HEK293 (cell line): ENCODE data around the gene CRTC1.
A peak's percentile ranks its signal among the peaks of the same experiment; 100 is the strongest.

Experiments
- CTCF ChIA-PET: fragments of 350-600 bp; formaldehyde crosslinking; extraction: SDS; loops from one replicate; lab custom pipeline; 2021; ENCODE audit warnings: antibody characterized with exemption; lab: Yijun Ruan, JAX
- POLR2A ChIA-PET: fragments of 300-600 bp; formaldehyde crosslinking; extraction: SDS; loops from one replicate; lab custom pipeline; 2020; ENCODE audit warnings: antibody characterized with exemption, inconsistent platforms; lab: Yijun Ruan, JAX
- H3K27ac ChIP-seq: fragments of 200-500 bp; sonication (Bioruptor generic); 2 replicates; pipeline ENCODE4 v1.5.1; 2014; ENCODE audit warnings: low read depth, low read length, control low read depth, inconsistent platforms; ENCODE audit errors: extremely low read depth
- H3K36me3 ChIP-seq, 2 experiments: fragments of 200-500 bp in 1 of 2; sonication (Bioruptor generic) in 1 of 2; 1 replicate in 1 of 2; 2 replicates in 1 of 2; pipeline ENCODE4 v1.5.1; 2014 to 2017; ENCODE audit warnings: inconsistent platforms in 2 of 2, low read length in 2 of 2; ENCODE audit not compliant: control insufficient read depth in 2 of 2, insufficient read depth in 1 of 2
- H3K4me1 ChIP-seq: fragments of 200-500 bp; sonication (Bioruptor generic); 2 replicates; pipeline ENCODE4 v1.5.1; 2014; ENCODE audit warnings: mild to moderate bottlenecking, low read length, inconsistent platforms; ENCODE audit not compliant: control insufficient read depth, insufficient read depth
- H3K4me3 ChIP-seq: 2 replicates; pipeline ENCODE4 v1.5.1; 2011; ENCODE audit warnings: low read depth, mild to moderate bottlenecking, control low read depth, low read length, moderate library complexity
- H3K9me3 ChIP-seq: fragments of 200-500 bp; sonication (Bioruptor generic); 2 replicates; pipeline ENCODE4 v1.5.1; 2014; ENCODE audit warnings: low read depth, low read length, inconsistent platforms; ENCODE audit not compliant: control insufficient read depth, insufficient read depth
- CTCF ChIP-seq: fragments of 450-650 bp; formaldehyde crosslinking; IDR thresholded peaks from 2 replicates; pipeline ENCODE4 v1.5.1; 2016; ENCODE audit warnings: missing biosample characterization, missing genetic modification characterization
- KLF7 ChIP-seq: fragments of 450-650 bp; formaldehyde crosslinking; IDR thresholded peaks from 2 replicates; pipeline ENCODE4 v1.5.1; 2016; ENCODE audit warnings: missing biosample characterization, missing genetic modification characterization, borderline replicate concordance
- MZF1 ChIP-seq: fragments of 450-650 bp; formaldehyde crosslinking; IDR thresholded peaks from 2 replicates; pipeline ENCODE4 v1.5.1; 2017; ENCODE audit warnings: missing biosample characterization, missing genetic modification characterization, borderline replicate concordance
- REST ChIP-seq: fragments of 450-650 bp; formaldehyde crosslinking; IDR thresholded peaks from 2 replicates; pipeline ENCODE4 v1.5.1; 2016; ENCODE audit warnings: missing biosample characterization, missing genetic modification characterization
- ZBTB7A ChIP-seq: fragments of 450-650 bp; formaldehyde crosslinking; IDR thresholded peaks from 2 replicates; pipeline ENCODE4 v1.5.1; 2016; ENCODE audit warnings: low read depth, missing biosample characterization, missing genetic modification characterization
- ZBTB8A ChIP-seq: fragments of 450-650 bp; formaldehyde crosslinking; IDR thresholded peaks from 2 replicates; pipeline ENCODE4 v1.5.1; 2016; ENCODE audit warnings: missing biosample characterization, missing genetic modification characterization
- ZNF121 ChIP-seq: fragments of 450-650 bp; formaldehyde crosslinking; IDR thresholded peaks from 2 replicates; pipeline ENCODE4 v1.5.1; 2016; ENCODE audit warnings: missing biosample characterization, missing genetic modification characterization
- ZNF362 ChIP-seq: fragments of 450-650 bp; formaldehyde crosslinking; IDR thresholded peaks from 2 replicates; pipeline ENCODE4 v1.5.1; 2016; ENCODE audit warnings: missing biosample characterization, missing genetic modification characterization
- ZNF473 ChIP-seq: fragments of 450-650 bp; formaldehyde crosslinking; IDR thresholded peaks from 2 replicates; pipeline ENCODE4 v1.5.1; 2017; ENCODE audit warnings: missing biosample characterization, missing genetic modification characterization
- ZNF510 ChIP-seq: fragments of 450-650 bp; formaldehyde crosslinking; IDR thresholded peaks from 2 replicates; pipeline ENCODE4 v1.5.1; 2018; ENCODE audit warnings: mild to moderate bottlenecking, missing genetic modification characterization, missing biosample characterization; ENCODE audit not compliant: insufficient replicate concordance
- ZNF521 ChIP-seq: fragments of 450-650 bp; formaldehyde crosslinking; IDR thresholded peaks from 2 replicates; pipeline ENCODE4 v1.5.1; 2017; ENCODE audit warnings: missing biosample characterization, mild to moderate bottlenecking, missing genetic modification characterization
- ZNF548 ChIP-seq: fragments of 450-650 bp; formaldehyde crosslinking; IDR thresholded peaks from 2 replicates; pipeline ENCODE4 v1.5.1; 2016; ENCODE audit warnings: missing biosample characterization, missing genetic modification characterization
- ZNF623 ChIP-seq: fragments of 450-650 bp; formaldehyde crosslinking; IDR thresholded peaks from 2 replicates; pipeline ENCODE4 v1.5.1; 2016; ENCODE audit warnings: missing biosample characterization, missing genetic modification characterization
- ZNF654 ChIP-seq: fragments of 450-650 bp; formaldehyde crosslinking; IDR thresholded peaks from 2 replicates; pipeline ENCODE4 v1.5.1; 2016; ENCODE audit warnings: low read depth, missing biosample characterization, missing genetic modification characterization
- ZNF670 ChIP-seq: fragments of 450-650 bp; formaldehyde crosslinking; IDR thresholded peaks from 2 replicates; pipeline ENCODE4 v1.5.1; 2016; ENCODE audit warnings: missing biosample characterization, missing genetic modification characterization, low read depth
- ZNF707 ChIP-seq: fragments of 450-650 bp; formaldehyde crosslinking; IDR thresholded peaks from 2 replicates; pipeline ENCODE4 v1.5.1; 2016; ENCODE audit warnings: missing biosample characterization, missing genetic modification characterization
- ZNF792 ChIP-seq: fragments of 450-650 bp; formaldehyde crosslinking; IDR thresholded peaks from 2 replicates; pipeline ENCODE4 v1.5.1; 2016; ENCODE audit warnings: missing biosample characterization, missing genetic modification characterization
- TF ChIP-seq, protein P1 (sequence below): fragments of 450-650 bp; formaldehyde crosslinking; IDR thresholded peaks from 2 replicates; pipeline ENCODE4 v1.5.1; 2016; ENCODE audit warnings: missing biosample characterization, missing genetic modification characterization
- TF ChIP-seq, protein P2 (sequence below): fragments of 450-650 bp; formaldehyde crosslinking; IDR thresholded peaks from 2 replicates; pipeline ENCODE4 v1.5.1; 2016; ENCODE audit warnings: missing biosample characterization, missing genetic modification characterization
- TF ChIP-seq, protein P3 (sequence below): fragments of 450-650 bp; formaldehyde crosslinking; IDR thresholded peaks from 2 replicates; pipeline ENCODE4 v1.5.1; 2017; ENCODE audit warnings: missing biosample characterization, missing genetic modification characterization

The CRTC1 gene

GRCh38 chr19:18711893-18712292, 28.4 kb downstream of the CRTC1 start:
- Histone ChIP-seq H3K36me3 (no peaks in the 10 kb centered on the region), H3K9me3 (no peaks in the 10 kb centered on the region), H3K4me1 (no peaks in the 10 kb centered on the region)
- CTCF ChIA-PET, result interaction anchor here (0.5 kb wide), 1 partner anchor 216 kb away, joined by 3 read pairs; no protein-coding TSS in a partner anchor
- POLR2A ChIA-PET, result interaction anchor here (1.1 kb wide), 1 partner anchor 141 kb away, joined by 3 read pairs; no protein-coding TSS in a partner anchor
- TF ChIP-seq ZBTB8A (tag by site-specific recombination), result no peak
- peak; percentile 88 for TF ChIP-seq ZNF121 (tag by site-specific recombination)
- TF ChIP-seq, all 188 proteins: peak for 1
- no peak overlapping the region for H3K4me3 ChIP-seq
- no peak overlapping the region for H3K27ac ChIP-seq

DNA sequence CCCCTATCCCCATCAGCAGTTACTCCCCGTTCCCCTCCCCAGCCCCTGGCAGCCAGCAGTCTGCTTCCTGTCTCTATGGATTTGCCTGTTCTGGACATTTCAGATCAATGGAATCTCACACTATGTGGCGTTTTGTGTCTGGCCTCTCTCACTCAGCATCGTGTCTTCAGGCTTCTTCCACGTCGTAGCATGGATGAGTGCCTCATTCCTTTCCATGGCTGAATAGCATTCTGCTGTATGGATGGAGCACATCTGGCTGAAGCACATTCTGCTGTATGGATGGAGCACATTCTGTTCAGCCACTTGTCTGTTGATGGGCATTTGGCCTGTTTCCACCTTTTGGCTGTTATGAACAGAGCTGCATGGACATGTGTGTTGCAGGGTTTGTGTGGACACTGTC, 29.5 kb downstream of the CRTC1 start:
- no peaks in the 10 kb centered on the region for H3K9me3 ChIP-seq
- no peaks in the 10 kb centered on the region for H3K4me1 ChIP-seq
- CTCF ChIA-PET, result interaction anchor here (1.1 kb wide), 1 partner anchor 10 kb away, joined by 4 read pairs; no protein-coding TSS in a partner anchor
- H3K36me3 ChIP-seq, result no peaks in the 10 kb centered on the region
- no peak overlapping the region for H3K27ac ChIP-seq
- H3K4me3 ChIP-seq, result no peak overlapping the region
- TF ChIP-seq ZNF654 (tag by site-specific recombination) (no peak), ZNF121 (tag by site-specific recombination) (no peak), ZNF670 (no peak), ZNF792 (no peak), ZNF623 (tag by site-specific recombination) (no peak), ZBTB7A (no peak), REST (tag by site-specific recombination) (no peak), ZNF548 (tag by site-specific recombination) (no peak), ZNF707 (no peak), MZF1 (tag by site-specific recombination) (no peak), ZNF521 (tag by site-specific recombination) (no peak), ZNF473 (tag by site-specific recombination) (no peak), ZNF362 (tag by site-specific recombination) (no peak)
- TF ChIP-seq, protein P1, sequence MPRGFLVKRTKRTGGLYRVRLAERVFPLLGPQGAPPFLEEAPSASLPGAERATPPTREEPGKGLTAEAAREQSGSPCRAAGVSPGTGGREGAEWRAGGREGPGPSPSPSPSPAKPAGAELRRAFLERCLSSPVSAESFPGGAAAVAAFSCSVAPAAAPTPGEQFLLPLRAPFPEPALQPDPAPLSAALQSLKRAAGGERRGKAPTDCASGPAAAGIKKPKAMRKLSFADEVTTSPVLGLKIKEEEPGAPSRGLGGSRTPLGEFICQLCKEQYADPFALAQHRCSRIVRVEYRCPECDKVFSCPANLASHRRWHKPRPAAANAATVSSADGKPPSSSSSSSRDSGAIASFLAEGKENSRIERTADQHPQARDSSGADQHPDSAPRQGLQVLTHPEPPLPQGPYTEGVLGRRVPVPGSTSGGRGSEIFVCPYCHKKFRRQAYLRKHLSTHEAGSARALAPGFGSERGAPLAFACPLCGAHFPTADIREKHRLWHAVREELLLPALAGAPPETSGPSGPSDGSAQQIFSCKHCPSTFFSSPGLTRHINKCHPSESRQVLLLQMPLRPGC (tag by site-specific recombination), result no peak
- POLR2A ChIA-PET, result no interaction called here

GRCh38 chr19:18713550-18714117, 30.2 kb downstream of the CRTC1 start:
- no peak overlapping the region for H3K4me3 ChIP-seq
- no peak overlapping the region for H3K27ac ChIP-seq
- CTCF ChIA-PET, result interaction anchor here (1.1 kb wide), 1 partner anchor 11 kb away, joined by 4 read pairs; no protein-coding TSS in a partner anchor
- no peaks in the 10 kb centered on the region for H3K4me1 ChIP-seq
- POLR2A ChIA-PET, result no interaction called here
- H3K9me3 ChIP-seq, result no peaks in the 10 kb centered on the region
- H3K36me3 ChIP-seq, result no peaks in the 10 kb centered on the region
- TF ChIP-seq KLF7 (tag by site-specific recombination) (no peak), CTCF (tag by site-specific recombination) (no peak), ZNF510 (tag by site-specific recombination) (no peak)
- TF ChIP-seq, protein P2, sequence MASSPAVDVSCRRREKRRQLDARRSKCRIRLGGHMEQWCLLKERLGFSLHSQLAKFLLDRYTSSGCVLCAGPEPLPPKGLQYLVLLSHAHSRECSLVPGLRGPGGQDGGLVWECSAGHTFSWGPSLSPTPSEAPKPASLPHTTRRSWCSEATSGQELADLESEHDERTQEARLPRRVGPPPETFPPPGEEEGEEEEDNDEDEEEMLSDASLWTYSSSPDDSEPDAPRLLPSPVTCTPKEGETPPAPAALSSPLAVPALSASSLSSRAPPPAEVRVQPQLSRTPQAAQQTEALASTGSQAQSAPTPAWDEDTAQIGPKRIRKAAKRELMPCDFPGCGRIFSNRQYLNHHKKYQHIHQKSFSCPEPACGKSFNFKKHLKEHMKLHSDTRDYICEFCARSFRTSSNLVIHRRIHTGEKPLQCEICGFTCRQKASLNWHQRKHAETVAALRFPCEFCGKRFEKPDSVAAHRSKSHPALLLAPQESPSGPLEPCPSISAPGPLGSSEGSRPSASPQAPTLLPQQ (tag by site-specific recombination), result no peak
- TF ChIP-seq, protein P3, sequence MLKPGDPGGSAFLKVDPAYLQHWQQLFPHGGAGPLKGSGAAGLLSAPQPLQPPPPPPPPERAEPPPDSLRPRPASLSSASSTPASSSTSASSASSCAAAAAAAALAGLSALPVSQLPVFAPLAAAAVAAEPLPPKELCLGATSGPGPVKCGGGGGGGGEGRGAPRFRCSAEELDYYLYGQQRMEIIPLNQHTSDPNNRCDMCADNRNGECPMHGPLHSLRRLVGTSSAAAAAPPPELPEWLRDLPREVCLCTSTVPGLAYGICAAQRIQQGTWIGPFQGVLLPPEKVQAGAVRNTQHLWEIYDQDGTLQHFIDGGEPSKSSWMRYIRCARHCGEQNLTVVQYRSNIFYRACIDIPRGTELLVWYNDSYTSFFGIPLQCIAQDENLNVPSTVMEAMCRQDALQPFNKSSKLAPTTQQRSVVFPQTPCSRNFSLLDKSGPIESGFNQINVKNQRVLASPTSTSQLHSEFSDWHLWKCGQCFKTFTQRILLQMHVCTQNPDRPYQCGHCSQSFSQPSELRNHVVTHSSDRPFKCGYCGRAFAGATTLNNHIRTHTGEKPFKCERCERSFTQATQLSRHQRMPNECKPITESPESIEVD (tag by site-specific recombination), result no peak
